CD4-positive, alpha-beta T cell treated with Interleukin-17A for 4 hours (primary cell): ENCODE results near the gene LRRC59.

ENCODE experiments used
- DNase-seq: peaks from one replicate; pipeline ENCODE4 v3.0.0-alpha.2; 2020; ENCODE audit warnings: mixed read lengths

Gene LRRC59

DNA sequence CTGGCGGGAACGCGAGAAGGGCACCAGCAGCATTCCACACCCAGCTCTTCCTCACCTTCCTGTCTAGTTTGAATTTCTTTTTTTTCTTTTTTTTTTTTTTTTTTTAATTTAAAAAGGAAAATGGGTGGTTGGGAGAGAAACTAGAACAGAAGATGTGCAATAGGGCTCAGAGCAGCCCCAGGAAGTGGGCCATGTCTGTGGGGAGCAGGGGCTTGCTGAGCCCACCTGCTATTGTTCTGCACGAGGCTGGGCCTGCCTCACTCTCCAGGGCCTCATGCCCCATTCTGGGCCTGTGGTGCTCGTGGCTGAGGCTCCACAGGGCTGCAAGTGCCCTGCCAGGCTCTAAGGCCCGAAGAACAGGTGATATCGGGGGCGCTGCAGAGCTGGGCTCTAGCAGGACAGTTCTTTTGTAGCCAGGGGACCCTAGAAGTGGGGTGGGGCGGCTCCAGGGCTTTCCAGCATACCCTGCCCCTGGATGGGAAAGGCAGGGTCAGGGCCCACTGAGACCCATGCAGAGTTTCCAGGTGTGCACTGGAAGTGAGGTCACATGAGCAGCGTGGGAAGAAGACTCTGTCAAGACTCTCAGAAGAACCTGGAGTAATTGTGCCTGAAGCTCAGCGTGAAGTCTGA, 36.7 kb downstream of the LRRC59 start:
- DNase-seq = no peak

DNA sequence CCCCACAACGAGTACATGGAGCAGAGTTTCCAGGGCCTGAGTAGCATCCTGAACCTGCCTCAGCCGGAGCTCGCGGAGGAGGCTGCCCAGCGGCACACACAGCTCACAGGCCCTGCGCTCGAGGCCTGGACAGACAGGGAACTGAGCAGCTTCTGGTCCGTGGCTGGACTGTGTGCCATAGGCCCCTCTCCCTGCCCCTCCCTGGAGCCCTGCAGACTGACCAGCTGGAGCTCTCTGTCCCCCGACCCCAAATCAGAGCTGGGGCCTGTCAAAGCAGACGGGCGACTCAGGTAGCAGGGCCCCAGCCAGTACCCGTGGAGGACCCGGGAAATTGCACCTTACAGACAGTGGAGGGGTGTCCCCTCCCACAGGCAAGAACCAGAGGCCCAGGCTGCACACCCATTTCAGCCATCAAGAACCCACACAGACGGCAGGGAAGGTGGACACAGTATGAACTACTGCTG, 37.3 kb downstream of the LRRC59 start:
- DNase-seq = no peak

- DNase-seq = no peak
These were observed 38.2 kb downstream of the LRRC59 start for GRCh38 chr17:50359005-50359699.

GRCh38 chr17:50358177-50358576, 39.1 kb downstream of the LRRC59 start:
- DNase-seq = no peak

GRCh38 chr17:50356892-50357510, 40.3 kb downstream of the LRRC59 start:
- no peak for DNase-seq

- DNase-seq = no peak
These were observed 40.9 kb downstream of the LRRC59 start for GRCh38 chr17:50356418-50356817.

DNA sequence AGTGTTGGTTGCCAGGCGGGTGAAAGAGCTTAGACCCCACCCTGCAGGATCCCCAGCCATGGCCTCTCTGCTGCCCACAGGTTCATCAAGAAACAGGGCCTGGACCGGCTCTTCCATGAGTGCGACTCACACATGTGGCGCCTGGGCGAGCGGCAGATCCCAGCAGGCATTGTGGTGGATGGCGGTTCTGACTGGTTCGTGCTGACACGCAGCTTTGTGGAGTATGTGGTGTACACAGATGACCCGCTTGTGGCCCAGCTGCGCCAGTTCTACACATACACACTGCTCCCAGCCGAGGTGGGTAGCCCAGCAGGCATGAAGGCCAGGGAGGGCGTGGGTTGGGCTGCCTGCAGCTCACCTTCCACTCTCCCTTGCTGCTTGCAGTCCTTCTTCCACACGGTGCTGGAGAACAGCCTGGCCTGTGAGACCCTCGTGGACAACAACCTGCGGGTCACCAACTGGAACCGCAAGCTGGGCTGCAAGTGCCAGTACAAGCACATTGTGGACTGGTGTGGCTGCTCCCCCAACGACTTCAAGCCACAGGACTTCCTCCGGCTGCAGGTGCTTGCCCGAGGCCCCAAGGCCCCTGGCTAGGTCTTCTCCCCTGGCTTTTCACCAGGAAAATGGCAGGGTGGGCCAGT, 41.5 kb downstream of the LRRC59 start:
- no peak for DNase-seq

- no peak for DNase-seq
These were observed 42.0 kb downstream of the LRRC59 start for GRCh38 chr17:50355336-50355700.

DNA sequence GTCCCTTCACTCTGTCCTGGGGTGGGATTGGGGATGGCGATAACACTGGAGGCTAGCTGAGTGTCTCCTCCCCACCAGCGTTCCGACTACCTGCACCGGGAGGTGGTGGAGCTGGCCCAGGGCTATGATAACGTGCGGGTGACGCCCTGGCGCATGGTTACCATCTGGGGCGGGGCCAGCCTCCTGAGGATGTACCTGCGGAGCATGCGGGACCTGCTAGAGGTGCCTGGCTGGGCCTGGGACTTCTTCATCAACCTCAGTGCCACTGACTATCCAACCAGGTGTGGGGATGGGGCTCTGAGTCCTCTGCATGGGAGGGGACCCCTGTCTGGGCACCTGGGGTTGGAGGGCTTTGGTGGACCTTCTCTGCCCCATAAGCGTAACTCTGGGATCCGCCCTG, 42.5 kb downstream of the LRRC59 start:
- DNase-seq = no peak

DNA sequence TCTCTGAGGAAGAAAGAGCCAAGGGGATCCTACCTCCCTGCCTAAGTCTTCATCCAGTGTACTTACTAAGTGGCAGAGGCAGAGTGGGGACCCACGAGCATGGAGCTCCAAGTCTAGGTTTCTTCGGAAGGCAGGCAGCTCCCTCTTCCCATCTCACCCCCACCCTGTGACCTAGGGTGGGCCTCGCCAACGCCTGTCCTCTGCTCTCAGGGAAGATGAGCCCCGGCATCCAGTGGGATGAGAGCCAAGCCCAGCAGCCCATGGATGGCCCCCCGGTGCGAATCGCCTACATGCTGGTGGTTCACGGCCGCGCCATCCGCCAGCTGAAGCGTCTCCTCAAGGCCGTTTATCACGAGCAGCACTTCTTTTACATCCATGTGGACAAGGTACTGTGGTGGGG, 43.1 kb downstream of the LRRC59 start:
- no peak for DNase-seq

DNA sequence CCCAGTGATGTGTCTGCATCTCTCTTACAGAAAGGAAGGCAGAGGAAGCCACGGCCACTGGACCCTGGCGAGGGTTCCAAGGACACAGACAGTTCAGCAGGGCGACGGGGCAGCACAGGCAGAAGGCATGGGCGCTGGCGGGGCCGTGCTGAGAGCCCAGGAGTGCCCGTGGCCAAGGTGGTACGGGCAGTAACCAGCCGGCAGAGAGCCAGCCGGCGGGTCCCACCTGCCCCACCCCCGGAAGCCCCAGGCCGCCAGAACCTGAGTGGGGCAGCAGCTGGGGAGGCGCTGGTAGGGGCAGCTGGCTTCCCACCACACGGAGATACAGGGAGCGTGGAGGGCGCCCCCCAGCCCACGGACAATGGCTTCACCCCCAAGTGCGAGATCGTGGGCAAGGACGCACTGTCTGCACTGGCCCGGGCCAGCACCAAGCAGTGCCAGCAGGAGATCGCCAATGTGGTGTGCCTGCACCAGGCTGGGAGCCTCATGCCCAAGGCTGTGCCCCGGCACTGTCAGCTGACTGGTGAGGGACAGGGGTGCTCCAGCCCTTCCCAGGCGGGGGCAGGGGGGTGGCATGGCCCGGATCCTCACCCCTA, 43.6 kb downstream of the LRRC59 start:
- no peak for DNase-seq

DNA sequence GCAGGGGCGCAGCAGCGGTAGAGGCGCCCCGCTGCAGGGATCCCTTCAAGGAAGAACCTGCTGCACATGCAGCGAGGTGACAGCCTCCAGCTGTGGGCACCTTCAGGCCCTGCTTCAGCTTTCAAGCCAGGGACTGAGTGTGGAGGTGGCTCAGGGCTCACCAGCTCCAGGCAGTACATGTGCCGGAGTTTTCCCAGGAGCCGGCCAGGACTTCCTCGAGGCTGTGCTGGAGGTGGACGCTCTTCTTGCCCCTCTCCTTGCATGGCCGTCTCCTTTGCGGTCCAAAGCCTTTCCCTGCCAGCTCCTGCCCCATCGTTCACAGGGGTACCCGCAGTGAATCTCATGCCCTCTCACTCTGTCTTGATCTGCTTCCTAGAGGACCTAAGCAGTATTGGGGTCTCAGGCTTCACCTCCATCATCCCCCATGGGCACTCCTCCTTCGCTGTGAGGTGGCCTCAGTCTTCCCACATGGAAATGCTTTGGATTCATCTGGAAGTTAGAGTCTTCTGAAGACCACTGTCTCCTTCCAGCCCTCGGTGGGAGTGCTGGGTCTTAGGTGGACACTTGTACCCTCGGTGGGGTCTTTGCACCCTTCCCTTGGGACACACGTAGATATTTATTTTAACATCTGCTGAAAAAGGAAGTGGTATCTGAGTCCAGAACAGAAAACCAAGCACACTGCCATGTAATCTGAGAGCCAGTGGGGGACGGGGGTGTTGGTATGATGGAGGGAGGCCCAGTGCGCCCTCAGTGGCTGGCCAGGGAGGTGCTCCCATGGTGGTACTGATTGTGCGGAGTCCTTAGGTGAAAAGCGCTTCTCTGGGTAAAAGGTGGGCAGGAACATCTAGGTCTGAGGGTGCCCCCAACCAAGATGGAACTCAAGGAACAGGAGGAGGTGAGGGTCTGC, 44.4 kb downstream of the LRRC59 start:
- DNase-seq = no peak

GRCh38 chr17:50352072-50352692, 45.1 kb downstream of the LRRC59 start:
- no peak for DNase-seq

GRCh38 chr17:50350733-50351132, 46.6 kb downstream of the LRRC59 start:
- no peak for DNase-seq

GRCh38 chr17:50349243-50349600, 48.1 kb downstream of the LRRC59 start:
- DNase-seq = no peak

GRCh38 chr17:50348522-50349242, 48.6 kb downstream of the LRRC59 start:
- no peak for DNase-seq

- DNase-seq = no peak
These were observed 49.4 kb downstream of the LRRC59 start for GRCh38 chr17:50347894-50348291.

GRCh38 chr17:50347117-50347893, 50.0 kb downstream of the LRRC59 start:
- DNase-seq = no peak

GRCh38 chr17:50346313-50347116, 50.8 kb downstream of the LRRC59 start:
- DNase-seq = peak; percentile 58
